Measurements from ENCODE around the gene GRIP2. TPM values are rescaled to one million over a fixed set of nuclear protein-coding genes. Genes with fewer than 3 reads are reported as not detected.

GRIP2 gene
- total RNA-seq, 3 donors from 2014 or later (not counting 1 experiment from before 2014, with no cell fraction given): not detected

- Histone ChIP-seq H3K9me3 (ENCODE audit: control insufficient read depth, insufficient read depth, low read length) (no peaks in the 10 kb centered on the region), H3K4me3 (ENCODE audit: low read length) (no peak overlapping the region), H3K4me1 (ENCODE audit: control insufficient read depth, insufficient read depth, low read length) (no peaks in the 10 kb centered on the region), H3K27ac (ENCODE audit: low read length) (no peak overlapping the region), H3K36me3 (ENCODE audit: control insufficient read depth, insufficient read depth, low read length) (peaks cover 55% of the 10 kb centered on the region), H3K27me3 (ENCODE audit: control insufficient read depth, insufficient read depth, low read length) (no peaks in the 10 kb centered on the region)
- intact Hi-C loops (cut with micrococcal nuclease): no loop called here
- H3K4me1 Mint-ChIP-seq: peaks cover 9 to 22% of the 10 kb centered on the region in 2 donors
- no peak overlapping the region for H3K27ac Mint-ChIP-seq
- DNase-seq (no peak), ATAC-seq (no peak)
- no peak overlapping the region for H3K4me3 Mint-ChIP-seq
- no peak for TF ChIP-seq CTCF (IDR thresholded peaks at IDR 0.05)
- H3K27me3 Mint-ChIP-seq (ENCODE audit: low read depth in 2 of 2): no peaks in the 10 kb centered on the region
- whole genome bisulfite sequencing (ENCODE audit: insufficient coverage): 87% methylated on average over 4 of the region's 4 CpGs
- peaks cover 16% of the 10 kb centered on the region for H3K36me3 Mint-ChIP-seq
- H3K9me3 Mint-ChIP-seq: no peaks in the 10 kb centered on the region
Observed at GRCh38 chr3:14448063-14448462, 92.1 kb downstream of the GRIP2 start.

GRCh38 chr3:14446988-14447570 lies 93.1 kb downstream of the GRIP2 start:
- Histone ChIP-seq H3K27me3 (ENCODE audit: control insufficient read depth, insufficient read depth, low read length) (no peaks in the 10 kb centered on the region), H3K36me3 (ENCODE audit: control insufficient read depth, insufficient read depth, low read length) (peaks cover 55% of the 10 kb centered on the region), H3K27ac (ENCODE audit: low read length) (no peak overlapping the region), H3K4me1 (ENCODE audit: control insufficient read depth, insufficient read depth, low read length) (no peaks in the 10 kb centered on the region), H3K4me3 (ENCODE audit: low read length) (no peak overlapping the region), H3K9me3 (ENCODE audit: control insufficient read depth, insufficient read depth, low read length) (no peaks in the 10 kb centered on the region)
- no peaks in the 10 kb centered on the region for H3K27me3 Mint-ChIP-seq (ENCODE audit: low read depth in 2 of 2)
- DNase-seq: no peak
- peaks cover 16% of the 10 kb centered on the region for H3K36me3 Mint-ChIP-seq
- WGBS (ENCODE audit: insufficient coverage): 97% methylated on average over 1 of the region's 1 CpG
- H3K4me1 Mint-ChIP-seq: peaks cover 14 to 26% of the 10 kb centered on the region in 2 donors
- intact Hi-C loops (cut with micrococcal nuclease): no loop called here
- H3K4me3 Mint-ChIP-seq: no peak overlapping the region
- TF ChIP-seq CTCF (IDR thresholded peaks at IDR 0.05): no peak
- no peak overlapping the region for H3K27ac Mint-ChIP-seq
- H3K9me3 Mint-ChIP-seq: no peaks in the 10 kb centered on the region
- ATAC-seq: no peak

GRCh38 chr3:14445773-14446172 lies 94.4 kb downstream of the GRIP2 start:
- H3K27me3 ChIP-seq (ENCODE audit: control insufficient read depth, insufficient read depth, low read length): no peaks in the 10 kb centered on the region
- H3K27ac Mint-ChIP-seq: no peak overlapping the region
- no peaks in the 10 kb centered on the region for H3K27me3 Mint-ChIP-seq (ENCODE audit: low read depth in 2 of 2)
- intact Hi-C loops (cut with micrococcal nuclease): no loop called here
- H3K4me3 ChIP-seq (ENCODE audit: low read length): no peak overlapping the region
- peaks cover 9% of the 10 kb centered on the region for H3K36me3 Mint-ChIP-seq
- peaks cover 50% of the 10 kb centered on the region for H3K36me3 ChIP-seq (ENCODE audit: control insufficient read depth, insufficient read depth, low read length)
- no peak for DNase-seq
- no peak for TF ChIP-seq CTCF (IDR thresholded peaks at IDR 0.05)
- no peaks in the 10 kb centered on the region for H3K9me3 Mint-ChIP-seq
- H3K4me1 ChIP-seq (ENCODE audit: control insufficient read depth, insufficient read depth, low read length): peaks cover 10% of the 10 kb centered on the region
- H3K4me1 Mint-ChIP-seq: peaks cover 24 to 36% of the 10 kb centered on the region in 2 donors
- no peaks in the 10 kb centered on the region for H3K9me3 ChIP-seq (ENCODE audit: control insufficient read depth, insufficient read depth, low read length)
- no peak overlapping the region for H3K4me3 Mint-ChIP-seq
- no peak overlapping the region for H3K27ac ChIP-seq (ENCODE audit: low read length)
- WGBS (ENCODE audit: insufficient coverage): 98% methylated on average over 4 of the region's 4 CpGs
- no peak for ATAC-seq

GRCh38 chr3:14444380-14444779 lies 95.8 kb downstream of the GRIP2 start:
- no peaks in the 10 kb centered on the region for H3K27me3 Mint-ChIP-seq (ENCODE audit: low read depth in 2 of 2)
- no peaks in the 10 kb centered on the region for H3K9me3 Mint-ChIP-seq
- Histone ChIP-seq H3K4me3 (ENCODE audit: low read length) (no peak overlapping the region), H3K27me3 (ENCODE audit: control insufficient read depth, insufficient read depth, low read length) (no peaks in the 10 kb centered on the region), H3K27ac (ENCODE audit: low read length) (no peak overlapping the region), H3K4me1 (ENCODE audit: control insufficient read depth, insufficient read depth, low read length) (peaks cover 18% of the 10 kb centered on the region), H3K36me3 (ENCODE audit: control insufficient read depth, insufficient read depth, low read length) (peaks cover 40% of the 10 kb centered on the region), H3K9me3 (ENCODE audit: control insufficient read depth, insufficient read depth, low read length) (no peaks in the 10 kb centered on the region)
- no peak for TF ChIP-seq CTCF (IDR thresholded peaks at IDR 0.05)
- 78% methylated on average over 6 of the region's 6 CpGs for WGBS (ENCODE audit: insufficient coverage)
- H3K4me3 Mint-ChIP-seq: peak overlapping the region; percentile 5
- intact Hi-C loops (cut with micrococcal nuclease): no loop called here
- ATAC-seq: peak; percentile 42 to 86 (median 76)
- DNase-seq: no peak
- peaks cover 9% of the 10 kb centered on the region for H3K36me3 Mint-ChIP-seq
- peaks cover 37 to 47% of the 10 kb centered on the region in 2 donors for H3K4me1 Mint-ChIP-seq
- H3K27ac Mint-ChIP-seq: peak overlapping the region; percentile 23 to 70

All from natural killer cell (primary cell).